ENCODE results near the gene CACNA1C.
"Not testable (repeated sequence)": the region's sequence is repeated elsewhere in the genome, so short reads cannot be mapped to it uniquely, and the experiment has no call there.

Gene CACNA1C

DNA sequence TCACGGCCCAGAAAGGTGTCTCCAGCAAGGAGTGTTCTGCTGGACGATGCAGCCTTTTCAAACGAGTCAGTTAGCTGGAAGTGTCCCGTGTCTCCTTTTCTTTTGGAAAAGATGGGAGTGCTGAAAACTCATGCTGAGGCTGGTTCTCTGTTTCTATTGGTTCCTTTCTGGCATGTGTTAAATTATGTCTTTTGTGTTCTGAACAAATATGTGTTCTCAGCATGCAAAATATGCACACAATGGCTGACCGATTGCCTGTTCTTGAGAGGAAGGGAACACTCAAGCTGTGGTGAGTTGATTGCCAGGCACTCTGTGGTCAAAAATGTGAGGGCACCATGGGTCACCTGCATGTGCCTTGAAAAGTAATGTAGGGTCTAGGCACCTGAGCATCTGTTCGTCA lies 181.3 kb downstream of the CACNA1C start:
- DNase-seq (ENCODE audit: low read depth in 2 of 2), result no peak

DNA sequence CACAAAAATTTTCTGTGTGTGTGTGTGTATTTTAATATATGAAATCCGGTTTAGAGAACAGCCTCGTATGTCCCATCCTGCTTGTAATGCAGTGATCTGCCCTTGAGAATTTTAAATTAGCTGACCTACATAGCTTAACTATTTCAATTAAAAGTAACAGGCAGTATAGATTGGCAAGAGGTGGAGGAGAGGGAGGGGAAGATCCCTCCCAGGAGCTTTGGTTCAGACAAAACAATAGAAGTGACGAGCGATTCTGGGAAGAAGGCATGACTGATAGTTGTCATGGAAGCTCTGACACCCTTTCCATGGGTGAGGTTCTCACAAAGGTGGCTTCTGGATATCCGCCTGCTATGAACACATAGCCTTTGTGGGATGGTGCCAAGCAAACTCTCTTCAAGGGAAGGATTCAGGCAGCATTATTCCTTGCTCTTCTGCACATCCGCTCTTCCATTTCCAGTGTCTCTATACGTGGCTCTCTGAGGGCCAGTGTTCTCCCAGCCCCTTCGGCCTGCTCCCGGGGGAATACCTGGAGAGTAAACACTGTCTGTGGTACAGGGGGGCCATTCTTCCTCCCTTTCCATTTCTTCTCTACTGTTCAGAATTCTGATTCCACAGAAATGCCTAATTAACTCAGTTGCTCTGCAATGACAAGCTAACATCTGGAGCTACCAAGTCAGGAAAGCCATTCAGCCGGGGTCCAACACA lies 182.0 kb downstream of the CACNA1C start:
- DNase-seq (ENCODE audit: low read depth in 2 of 2), result no peak

DNA sequence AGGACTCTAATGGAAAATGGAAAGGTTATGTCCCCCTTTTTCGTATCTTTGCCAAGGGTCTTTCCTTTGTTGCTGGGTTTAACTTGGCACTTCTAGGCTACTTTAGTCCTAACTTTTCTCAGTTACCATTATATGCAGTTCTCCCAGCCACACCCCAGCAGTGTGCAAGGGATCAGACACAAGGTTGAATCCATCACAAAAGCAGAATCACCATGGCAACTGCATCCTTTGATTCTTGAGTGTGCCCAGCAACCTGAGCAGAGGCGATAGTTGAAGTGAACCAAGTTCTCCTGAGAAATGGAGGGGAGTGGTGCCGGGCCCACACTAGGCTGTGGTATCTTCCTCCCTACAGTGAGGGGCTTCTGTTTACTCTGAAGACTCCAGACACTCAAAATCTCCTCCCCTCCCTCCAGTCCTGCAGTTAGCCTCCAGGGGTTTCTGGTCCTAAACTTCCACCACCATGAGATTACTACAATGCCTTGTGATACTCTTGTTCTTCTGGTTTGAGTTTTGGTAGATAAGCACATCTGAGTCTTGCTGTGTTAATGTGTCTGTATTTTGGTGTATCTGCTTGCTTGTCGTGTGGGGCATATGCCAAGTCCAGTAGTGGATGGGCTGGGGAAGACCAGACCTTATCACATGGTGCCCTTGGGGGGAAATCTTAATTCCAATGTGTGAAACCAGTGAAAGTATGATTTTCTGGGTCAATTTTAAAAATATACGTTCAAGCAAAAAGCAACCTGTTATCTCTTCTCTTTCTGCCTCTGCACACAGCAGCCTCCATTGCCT lies 183.9 kb downstream of the CACNA1C start:
- DNase-seq (ENCODE audit: low read depth in 2 of 2), result no peak

- DNase-seq (ENCODE audit: low read depth in 2 of 2), result no peak
Observed at GRCh38 chr12:2238111-2238510, 185.3 kb downstream of the CACNA1C start.

- no peak for DNase-seq (ENCODE audit: low read depth in 2 of 2)
Observed at GRCh38 chr12:2239381-2239871, 186.6 kb downstream of the CACNA1C start.

DNA sequence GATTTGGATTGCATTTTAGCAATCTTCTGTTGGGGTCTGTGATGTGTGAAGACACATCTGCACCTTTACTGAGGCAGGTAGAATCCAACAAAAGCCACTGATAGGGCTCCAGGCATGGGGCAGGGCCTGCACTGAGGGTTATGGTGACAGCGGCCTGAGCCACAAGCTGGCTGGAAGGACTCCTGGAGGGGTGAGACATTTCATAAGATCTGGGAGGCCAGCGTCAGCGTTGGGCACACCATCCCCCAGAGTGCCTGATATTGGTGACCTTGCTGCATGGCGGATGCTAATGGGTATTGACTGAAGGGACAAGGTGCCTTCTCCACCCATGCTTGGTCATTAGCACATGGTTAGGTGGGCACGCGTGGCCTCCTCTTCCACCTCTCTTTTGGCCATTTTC lies 187.6 kb downstream of the CACNA1C start:
- DNase-seq (ENCODE audit: low read depth in 2 of 2), result no peak

- no peak for DNase-seq (ENCODE audit: low read depth in 2 of 2)
Observed at GRCh38 chr12:2240984-2241383, 188.2 kb downstream of the CACNA1C start.

- DNase-seq (ENCODE audit: low read depth in 2 of 2), result no peak
Observed at GRCh38 chr12:2242216-2242615, 189.4 kb downstream of the CACNA1C start.

GRCh38 chr12:2242816-2243215 lies 190.0 kb downstream of the CACNA1C start:
- DNase-seq (ENCODE audit: low read depth in 2 of 2), result no peak

DNA sequence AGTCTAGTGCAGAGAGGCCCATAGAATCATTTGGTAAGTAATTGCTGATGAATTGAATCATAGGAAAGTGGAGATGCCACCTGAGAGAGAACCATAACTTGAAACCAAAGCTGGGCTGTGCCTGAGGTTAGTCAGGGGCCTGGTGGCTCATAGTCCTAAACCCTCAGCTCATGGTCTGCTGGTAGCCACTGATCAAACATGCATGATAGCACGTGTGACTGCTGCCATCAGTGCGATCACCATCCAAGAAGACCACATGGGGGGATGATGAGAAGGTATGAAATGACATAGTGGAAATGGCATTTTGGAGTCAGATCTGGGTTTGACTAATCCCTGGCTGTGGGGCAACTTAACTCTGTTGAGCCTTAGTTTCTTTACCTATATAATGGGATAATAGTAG lies 190.5 kb downstream of the CACNA1C start:
- DNase-seq (ENCODE audit: low read depth in 2 of 2), result no peak

DNA sequence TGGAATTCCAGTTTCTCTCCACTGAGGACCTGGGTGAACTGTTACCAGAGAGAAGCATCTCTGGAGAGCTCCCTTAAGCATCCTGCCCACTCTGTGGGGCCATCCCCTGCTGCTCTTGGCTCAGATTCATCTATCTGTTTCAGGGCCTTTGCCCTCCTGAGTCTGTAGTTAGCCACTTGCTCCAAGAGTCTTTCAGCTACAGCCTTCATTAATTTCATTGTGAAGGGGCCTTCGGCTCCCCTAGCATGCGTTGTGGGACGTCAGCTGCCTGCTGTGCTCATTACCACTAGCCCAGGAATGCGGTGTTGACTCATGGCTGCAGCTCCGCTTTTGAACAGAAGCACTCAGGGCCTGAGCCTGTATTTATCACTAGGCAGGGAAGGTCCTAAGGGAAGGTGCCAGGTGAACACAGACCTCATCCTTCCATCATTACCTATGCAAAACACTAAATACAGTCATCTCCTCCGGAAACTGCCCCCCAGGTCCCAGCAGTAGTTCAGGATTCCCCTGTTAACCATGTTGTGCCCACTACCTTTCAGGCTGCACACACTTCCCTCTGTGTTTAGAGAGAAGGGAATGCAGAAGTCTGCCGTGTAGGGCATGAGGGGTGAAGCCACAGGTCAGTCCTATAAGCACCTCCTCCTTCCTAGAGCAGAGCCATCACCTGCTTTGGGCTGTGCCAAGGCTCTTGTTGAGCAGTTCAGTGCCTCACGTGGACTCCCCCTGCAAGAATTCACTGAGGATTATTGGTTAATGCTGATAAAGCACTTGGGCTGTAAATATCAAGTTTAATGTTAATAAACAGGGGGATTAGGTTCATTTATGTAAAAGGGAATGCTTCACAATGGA lies 191.4 kb downstream of the CACNA1C start:
- peak; percentile 90 to 91 for DNase-seq (ENCODE audit: low read depth in 2 of 2)

DNA sequence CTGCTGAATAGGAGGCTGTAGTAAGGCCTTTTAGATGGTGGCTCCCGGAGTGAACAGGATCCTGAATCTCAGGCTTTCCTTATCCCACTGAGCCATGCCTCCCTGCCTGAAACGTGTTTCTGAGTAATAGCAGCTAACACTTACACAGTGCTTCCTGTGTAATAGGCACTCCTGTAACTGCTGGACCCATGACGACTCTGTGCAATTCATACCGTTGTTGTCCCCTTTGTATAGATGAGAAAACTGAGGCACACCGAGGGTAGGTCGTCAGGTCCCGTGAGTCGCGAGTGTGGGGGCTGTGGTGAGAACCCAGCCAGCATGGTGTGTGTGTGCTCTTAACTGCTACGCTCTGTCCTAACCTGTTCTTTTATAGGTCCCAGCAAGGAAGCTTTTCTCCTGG lies 193.6 kb downstream of the CACNA1C start:
- DNase-seq (ENCODE audit: low read depth in 2 of 2), result no peak

- DNase-seq (ENCODE audit: low read depth in 2 of 2), result no peak
Observed at GRCh38 chr12:2247120-2247519, 194.3 kb downstream of the CACNA1C start.

GRCh38 chr12:2247596-2247995 lies 194.8 kb downstream of the CACNA1C start:
- no peak for DNase-seq (ENCODE audit: low read depth in 2 of 2)

DNA sequence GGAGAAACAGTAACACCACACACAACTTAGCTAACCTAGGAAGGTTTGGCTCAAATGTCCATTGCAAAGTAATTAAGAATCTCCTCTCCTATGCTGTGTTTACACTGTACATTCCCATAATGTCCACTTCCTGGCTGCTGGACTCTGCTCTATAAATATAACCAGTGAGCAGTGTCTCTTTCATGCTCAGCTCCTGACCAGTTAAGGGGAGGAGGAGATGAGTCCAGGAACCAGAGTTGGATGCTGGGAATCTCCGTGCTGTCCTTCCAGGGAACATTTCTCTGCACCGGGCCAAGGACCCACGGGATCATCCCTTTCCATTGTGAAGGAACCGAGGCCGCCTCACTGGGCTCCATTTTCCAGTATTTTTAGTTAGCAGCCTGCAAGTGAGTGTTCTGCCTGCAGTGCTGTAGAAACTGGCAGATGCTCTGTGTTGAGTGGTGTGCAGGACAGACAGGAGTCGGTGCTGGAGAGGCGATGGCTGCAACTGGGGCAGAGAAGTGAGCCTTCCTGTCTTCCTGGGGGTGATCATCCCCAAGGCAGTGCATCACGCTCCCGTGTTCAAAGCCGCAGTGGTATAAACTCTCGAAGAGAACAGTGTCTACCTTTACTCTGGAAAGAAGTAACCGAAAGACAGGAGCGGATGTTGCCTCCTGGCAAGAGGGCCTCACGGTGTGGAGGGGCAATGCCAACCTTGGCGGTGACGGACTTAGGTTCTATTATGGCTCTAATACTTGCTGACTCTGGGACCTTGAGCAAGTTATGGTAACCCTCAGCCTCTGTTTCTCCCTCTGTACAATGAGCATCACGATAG lies 195.5 kb downstream of the CACNA1C start:
- no peak for DNase-seq (ENCODE audit: low read depth in 2 of 2)

DNA sequence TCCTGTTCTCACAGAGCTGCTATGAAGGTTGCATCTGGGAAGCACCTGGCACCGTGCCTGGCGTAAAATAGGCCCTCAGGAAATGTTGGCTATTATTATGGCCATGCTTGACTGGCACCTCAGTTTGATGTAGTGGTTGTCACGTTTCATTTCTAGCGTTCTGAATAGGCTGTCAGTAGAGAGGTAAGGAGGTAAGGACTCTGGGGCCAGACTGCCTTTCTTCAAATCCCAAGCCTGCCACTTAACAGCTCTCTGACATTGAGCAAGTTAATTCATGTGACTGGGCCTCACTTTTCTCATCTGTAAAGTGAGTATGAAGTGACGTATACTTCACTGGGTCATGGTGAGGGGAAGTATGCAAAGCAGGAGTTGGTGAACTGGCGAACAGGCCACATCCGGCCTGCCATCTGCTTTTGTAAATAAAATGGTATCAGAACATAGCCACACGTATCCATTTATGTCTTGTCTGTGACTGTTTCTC lies 196.2 kb downstream of the CACNA1C start:
- no peak for DNase-seq (ENCODE audit: low read depth in 2 of 2)

- DNase-seq (ENCODE audit: low read depth in 2 of 2), result no peak
Observed at GRCh38 chr12:2250797-2251196, 198.0 kb downstream of the CACNA1C start.

- peak in 1 of 2 experiments; percentile 53 for DNase-seq (ENCODE audit: low read depth in 2 of 2)
Observed at GRCh38 chr12:2251526-2252209, 198.9 kb downstream of the CACNA1C start.

- no peak for DNase-seq (ENCODE audit: low read depth in 2 of 2)
Observed at GRCh38 chr12:2255311-2255710, 202.5 kb downstream of the CACNA1C start.

GRCh38 chr12:2255731-2256130 lies 202.9 kb downstream of the CACNA1C start:
- DNase-seq (ENCODE audit: low read depth in 2 of 2), result not testable (repeated sequence)

GRCh38 chr12:2256453-2256852 lies 203.7 kb downstream of the CACNA1C start:
- DNase-seq (ENCODE audit: low read depth in 2 of 2), result peak in 1 of 2 experiments; percentile 66
